NCI-H748 (cell line): ENCODE data around the gene RNF224.

Source experiments
- DNase-seq: peaks from one replicate; lab custom pipeline; 2025; ENCODE audit not compliant: unreplicated experiment; lab: John Stamatoyannopoulos, UW

Gene RNF224

GRCh38 chr9:137270929-137271695 lies 43.8 kb downstream of the RNF224 start:
- DNase-seq: no peak

- no peak for DNase-seq
Observed at GRCh38 chr9:137271696-137272076, 44.4 kb downstream of the RNF224 start.

- DNase-seq: no peak
Observed at GRCh38 chr9:137272241-137273094, 45.2 kb downstream of the RNF224 start.

- no peak for DNase-seq
Observed at GRCh38 chr9:137273095-137273490, 45.8 kb downstream of the RNF224 start.

- no peak for DNase-seq
Observed at GRCh38 chr9:137273611-137274320, 46.5 kb downstream of the RNF224 start.

- no peak for DNase-seq
Observed at GRCh38 chr9:137275203-137275587, 47.9 kb downstream of the RNF224 start.

GRCh38 chr9:137275588-137276472 lies 48.5 kb downstream of the RNF224 start:
- no peak for DNase-seq

- DNase-seq: no peak
Observed at GRCh38 chr9:137276473-137277328, 49.4 kb downstream of the RNF224 start.

- DNase-seq: no peak
Observed at GRCh38 chr9:137277329-137278041, 50.2 kb downstream of the RNF224 start, which contains the start of gene TOR4A. TOR4A (plus strand) TSS chr9:137277726; CDS start chr9:137278690, 964 bp downstream.

- no peak for DNase-seq
Observed at GRCh38 chr9:137278061-137278701, 50.9 kb downstream of the RNF224 start.
